HepG2 (cell line): ENCODE measurements around the gene ZBTB18. TPM values are rescaled to one million over a fixed set of nuclear protein-coding genes. Genes with fewer than 3 reads are reported as not detected.

Experiments
- ATAC-seq: fragments of 200-7000 bp; cut with Tn5 transposase; 3 replicates; pipeline ENCODE4 v1.9.1; 2020; ENCODE audit warnings: mild to moderate bottlenecking, moderate library complexity
- BruUV-seq: library from RNA; stranded (reverse); fragments of 400-500 nt; replicated peaks from 2 replicates; lab custom pipeline; 2021; lab: Mats Ljungman, UMichigan
- CTCF ChIA-PET: fragments of 300-600 bp; formaldehyde crosslinking; extraction: SDS; loops from one replicate; lab custom pipeline; 2021; ENCODE audit warnings: low total read pairs, inconsistent platforms, low intra/inter-chr PET ratio; lab: Yijun Ruan, JAX
- POLR2A ChIA-PET: fragments of 350-600 bp; sonication (Branson Sonifier 250); formaldehyde crosslinking; loops from one replicate; lab custom pipeline; 2020; ENCODE audit warnings: antibody characterized with exemption, inconsistent platforms; lab: Yijun Ruan, JAX
- DNase-seq: peaks from one replicate; pipeline ENCODE4 v3.0.0-alpha.2; 2015; ENCODE audit warnings: low spot score
- FAIRE-seq: peaks from 3 replicates; lab custom pipeline; 2011; peaks lifted over from hg19 to GRCh38; lab: Jason Lieb, UNC
- H2AFZ ChIP-seq: one replicate; pipeline ENCODE4 v1.6.1; 2011; ENCODE audit warnings: low read length, inconsistent platforms
- H3K27ac ChIP-seq: fragments of 300-600 bp; 3 replicates; pipeline ENCODE4 v1.8.0; 2011; ENCODE audit warnings: mixed run types, mild to moderate bottlenecking, mixed read lengths, low read length, inconsistent platforms; ENCODE audit not compliant: insufficient read depth; ENCODE audit errors: extremely low read length
- H3K27me3 ChIP-seq, 2 experiments: fragments of 200-600 bp in 1 of 2; 2 replicates in 1 of 2; 3 replicates in 1 of 2; pipeline versions ENCODE4 v1.6.0 to v1.8.0; 2011; ENCODE audit warnings: low read length in 2 of 2, mild to moderate bottlenecking in 2 of 2, moderate library complexity in 2 of 2, inconsistent platforms in 1 of 2; ENCODE audit not compliant: insufficient read depth in 2 of 2, control insufficient read depth in 1 of 2
- H3K36me3 ChIP-seq, 2 experiments: fragments of 200-600 bp in 1 of 2; replicated peaks in 1 of 2; 2 replicates in 1 of 2; 3 replicates in 1 of 2; pipeline versions ENCODE4 v1.5.1 to v1.8.0; 2011; ENCODE audit warnings: low read length in 2 of 2, inconsistent platforms in 1 of 2; ENCODE audit not compliant: insufficient read depth in 2 of 2, control insufficient read depth in 1 of 2
- H3K4me1 ChIP-seq: 2 replicates; pipeline ENCODE4 v1.5.1; 2012; ENCODE audit warnings: low read length, inconsistent platforms; ENCODE audit not compliant: insufficient read depth
- H3K4me2 ChIP-seq: 2 replicates; pipeline ENCODE4 v1.6.0; 2011; ENCODE audit warnings: low read depth, low read length, inconsistent platforms
- H3K4me3 ChIP-seq, 3 experiments: fragments of 200-600 bp in 1 of 3; sonication (generic), shearing (Covaris generic) in 1 of 3; replicated peaks in 1 of 3; 2 replicates each; pipeline ENCODE4 v1.5.1; 2011 to 2016; ENCODE audit warnings: low read length in 3 of 3, inconsistent platforms in 2 of 3, low read depth in 2 of 3, mild to moderate bottlenecking in 2 of 3, control low read depth in 1 of 3, mixed read lengths in 1 of 3; ENCODE audit not compliant: insufficient read depth in 1 of 3
- H3K79me2 ChIP-seq: one replicate; pipeline ENCODE4 v1.6.1; 2011; ENCODE audit warnings: low read length, inconsistent platforms; ENCODE audit not compliant: insufficient read depth
- H3K9ac ChIP-seq: 2 replicates; pipeline ENCODE4 v1.6.0; 2011; ENCODE audit warnings: mild to moderate bottlenecking, low read depth, low read length, inconsistent platforms; ENCODE audit not compliant: insufficient read depth
- H3K9me3 ChIP-seq: 2 replicates; pipeline ENCODE4 v1.5.1; 2012; ENCODE audit warnings: mild to moderate bottlenecking, low read length
- H4K20me1 ChIP-seq: 2 replicates; pipeline ENCODE4 v1.6.0; 2011; ENCODE audit warnings: inconsistent platforms, mild to moderate bottlenecking, low read length, moderate library complexity; ENCODE audit not compliant: insufficient read depth
- ATRX ChIP-seq: sonication (generic); formaldehyde crosslinking; IDR thresholded peaks from 2 replicates; pipeline ENCODE4 v1.4.0; 2020; ENCODE audit warnings: missing genetic modification reagents, borderline replicate concordance
- NAIF1 ChIP-seq: sonication (generic); formaldehyde crosslinking; IDR thresholded peaks from 2 replicates; pipeline ENCODE4 v1.5.0; 2020; ENCODE audit warnings: mild to moderate bottlenecking, missing genetic modification reagents, borderline replicate concordance
- SALL1 ChIP-seq: sonication (generic); formaldehyde crosslinking; IDR thresholded peaks from 2 replicates; pipeline ENCODE4 v1.8.0; 2022; ENCODE audit warnings: mild to moderate bottlenecking, missing genetic modification reagents
- SOX6 ChIP-seq, 2 experiments: fragments of 450-650 bp in 1 of 2; sonication (generic) in 1 of 2; formaldehyde crosslinking in 1 of 2; IDR thresholded peaks; 2 replicates each; pipeline versions ENCODE4 v1.4.0 to v1.6.1; 2017 to 2020; ENCODE audit warnings: antibody characterized with exemption in 1 of 2, mild to moderate bottlenecking in 1 of 2, missing genetic modification reagents in 1 of 2
- TAF15 ChIP-seq: fragments of 200-400 bp; formaldehyde crosslinking; IDR thresholded peaks from one replicate; pipeline ENCODE4 v1.6.1; 2018; ENCODE audit warnings: mild to moderate bottlenecking, low read depth, low read length; ENCODE audit not compliant: poor library complexity, severe bottlenecking
- ZNF136 ChIP-seq: sonication (generic); formaldehyde crosslinking; IDR thresholded peaks from 2 replicates; pipeline ENCODE4 v1.8.1; 2022; ENCODE audit warnings: low read depth, mild to moderate bottlenecking, moderate library complexity, missing genetic modification reagents
- ZNF646 ChIP-seq: sonication (generic); formaldehyde crosslinking; IDR thresholded peaks from 2 replicates; pipeline ENCODE4 v1.9.0; 2021; ENCODE audit warnings: mild to moderate bottlenecking, missing genetic modification reagents
- ZNF790 ChIP-seq: sonication (generic); formaldehyde crosslinking; IDR thresholded peaks from 2 replicates; pipeline ENCODE4 v1.8.0; 2022; ENCODE audit warnings: missing genetic modification reagents, mild to moderate bottlenecking, borderline replicate concordance
- WGBS: methylation state at CpG from one replicate; pipeline ENCODE4 v1.1.6; 2017; ENCODE audit warnings: low lambda C conversion rate; 5-methylcytosine and 5-hydroxymethylcytosine counted together
- in situ Hi-C: cut with HindIII; loops from 2 replicates; pipeline ENCODE4 v1.10.0; 2017; ENCODE audit warnings: low pct_unique_long_range_greater_than_20kb; ENCODE audit not compliant: extremely low pct_ligation_motif_present
- intact Hi-C: fragments of 100-400 bp; cut with micrococcal nuclease; formaldehyde crosslinking; loops from one replicate; pipeline ENCODE4 v1.10.0; 2022; ENCODE audit not compliant: unreplicated experiment
- polyA plus RNA-seq, 8 experiments: library from polyadenylated mRNA; depleted of rRNA in 3 of 8; stranded (reverse) in 7 of 8; unstranded in 1 of 8; fragments of >200 nt; fragmentation: Illumina TruSeq in 4 of 8; extraction: Trizol in 4 of 8; gene quantifications; 2 replicates each; pipeline versions ENCODE4 v1.2.1 to v1.2.3, GENCODE V29; 2011 to 2016; ENCODE audit warnings: low read depth in 4 of 8, missing spikeins in 1 of 8, mixed read lengths in 1 of 8; ENCODE audit not compliant: insufficient read depth in 1 of 8
- total RNA-seq, 5 experiments: library from RNA; depleted of rRNA; stranded (reverse); fragments of >200 nt; fragmentation: Illumina TruSeq; extraction: Trizol; gene quantifications; 2 replicates each; pipeline ENCODE4 v1.2.3, GENCODE V29; 2016; ENCODE audit warnings: low read depth in 1 of 5

ZBTB18 gene
- total and polyA plus RNA-seq, 2 of the 13 experiments (the other 11 are each of a cell fraction or from before 2014, with no cell fraction given) = 3.1 to 4.3 TPM

GRCh38 chr1:244092293-244092963 lies 41.3 kb downstream of the ZBTB18 start:
- Histone ChIP-seq H3K36me3 (no peaks in the 10 kb centered on the region), H3K9me3 (no peaks in the 10 kb centered on the region), H3K4me2 (no peak overlapping the region), H3K4me1 (no peaks in the 10 kb centered on the region), H2AFZ (no peak overlapping the region), H3K27ac (no peak overlapping the region), H3K79me2 (no peaks in the 10 kb centered on the region), H3K9ac (no peak overlapping the region), H4K20me1 (no peaks in the 10 kb centered on the region), H3K27me3 (peaks cover 0 to 21% of the 10 kb centered on the region in 2 experiments; a peak in 2 of 5 replicates), H3K4me3 (no peak overlapping the region)
- in situ Hi-C loops = no loop called here
- FAIRE-seq (no peak), ATAC-seq (no peak), DNase-seq (no peak)
- intact Hi-C loops = no loop called here
- 34% methylated on average over 6 of the region's 6 CpGs for WGBS
- TF ChIP-seq SALL1 (no peak), ATRX (no peak), ZNF790 (CRISPR knock-in tag) (no peak), SOX6 (IDR thresholded peaks at IDR 0.05) (no peak), SOX6 (CRISPR knock-in tag; IDR thresholded peaks at IDR 0.05) (no peak), NAIF1 (CRISPR knock-in tag) (no peak), ZNF136 (no peak), ZNF646 (CRISPR knock-in tag) (no peak), TAF15 (no peak)
- BruUV-seq = no TSS peak
- POLR2A ChIA-PET = no interaction called here
- CTCF ChIA-PET = no interaction called here
